GM12873 (cell line): ENCODE results near the gene HAAO.

Source experiments
- TF ChIP-seq, protein P1 (sequence below): IDR thresholded peaks from 2 replicates; pipeline ENCODE4 v1.5.1; 2012; ENCODE audit warnings: low read depth, mild to moderate bottlenecking, moderate library complexity, low read length, control low read depth; ENCODE audit not compliant: insufficient read depth; ENCODE audit errors: missing control alignments

The HAAO gene

DNA sequence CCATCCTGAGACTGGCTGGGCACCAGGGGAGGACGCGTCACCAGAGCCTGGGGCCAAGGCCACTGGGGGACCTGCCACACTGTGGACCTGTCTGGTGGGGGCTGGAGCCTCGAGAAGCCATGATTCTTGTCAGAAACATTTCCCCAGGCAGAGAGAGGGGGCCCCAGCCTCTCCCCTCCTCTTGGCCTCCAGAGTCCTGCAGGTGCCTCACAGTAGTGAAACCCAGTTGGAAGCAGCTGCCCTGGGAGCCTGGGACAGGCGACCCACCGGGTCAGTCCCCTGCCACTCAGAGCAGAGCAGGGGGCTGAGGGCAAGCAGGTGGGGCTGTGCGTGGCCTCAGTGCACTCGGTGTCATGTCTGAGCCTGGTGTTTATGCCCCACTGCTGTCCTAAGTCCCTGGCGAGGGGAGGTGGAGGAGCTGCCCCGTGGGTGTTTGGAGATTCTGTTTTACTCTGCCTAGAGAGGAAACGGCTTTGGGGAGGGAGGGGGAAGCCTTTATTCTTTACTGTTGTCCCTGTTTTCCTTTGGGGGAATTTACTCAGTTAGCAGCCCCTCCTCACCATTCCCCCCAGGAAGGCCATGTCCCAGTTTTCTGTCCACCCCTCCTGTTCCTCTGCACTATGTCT is 36.1 kb downstream of the HAAO start:
- TF ChIP-seq, protein P1, sequence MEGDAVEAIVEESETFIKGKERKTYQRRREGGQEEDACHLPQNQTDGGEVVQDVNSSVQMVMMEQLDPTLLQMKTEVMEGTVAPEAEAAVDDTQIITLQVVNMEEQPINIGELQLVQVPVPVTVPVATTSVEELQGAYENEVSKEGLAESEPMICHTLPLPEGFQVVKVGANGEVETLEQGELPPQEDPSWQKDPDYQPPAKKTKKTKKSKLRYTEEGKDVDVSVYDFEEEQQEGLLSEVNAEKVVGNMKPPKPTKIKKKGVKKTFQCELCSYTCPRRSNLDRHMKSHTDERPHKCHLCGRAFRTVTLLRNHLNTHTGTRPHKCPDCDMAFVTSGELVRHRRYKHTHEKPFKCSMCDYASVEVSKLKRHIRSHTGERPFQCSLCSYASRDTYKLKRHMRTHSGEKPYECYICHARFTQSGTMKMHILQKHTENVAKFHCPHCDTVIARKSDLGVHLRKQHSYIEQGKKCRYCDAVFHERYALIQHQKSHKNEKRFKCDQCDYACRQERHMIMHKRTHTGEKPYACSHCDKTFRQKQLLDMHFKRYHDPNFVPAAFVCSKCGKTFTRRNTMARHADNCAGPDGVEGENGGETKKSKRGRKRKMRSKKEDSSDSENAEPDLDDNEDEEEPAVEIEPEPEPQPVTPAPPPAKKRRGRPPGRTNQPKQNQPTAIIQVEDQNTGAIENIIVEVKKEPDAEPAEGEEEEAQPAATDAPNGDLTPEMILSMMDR: no peak

- TF ChIP-seq, protein P1: no peak
These were observed 37.0 kb downstream of the HAAO start for GRCh38 chr2:42755191-42755880.

DNA sequence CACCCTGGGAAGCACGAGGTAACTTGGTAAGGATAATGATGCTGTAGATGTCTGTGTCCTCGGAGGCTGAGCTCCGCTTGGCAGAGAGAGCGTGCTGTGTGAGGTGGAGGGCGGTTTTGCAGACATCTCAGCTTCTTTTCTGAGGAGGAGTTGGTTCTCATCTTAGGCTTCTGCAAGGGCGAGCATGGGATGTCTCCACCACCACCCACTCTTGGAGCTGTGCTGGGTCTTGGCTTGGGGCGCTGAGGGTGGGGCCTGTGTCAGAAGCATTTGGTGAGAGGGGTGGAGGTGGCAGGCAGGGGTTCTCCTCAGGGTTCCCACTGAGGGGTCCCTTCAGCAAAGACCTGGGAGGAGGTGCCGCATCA is 37.6 kb downstream of the HAAO start:
- TF ChIP-seq, protein P1: no peak

- TF ChIP-seq, protein P1: no peak
These were observed 38.2 kb downstream of the HAAO start for GRCh38 chr2:42754021-42754775.

- TF ChIP-seq, protein P1: no peak
These were observed 39.3 kb downstream of the HAAO start for GRCh38 chr2:42752816-42753813.

GRCh38 chr2:42752314-42752713 is 40.1 kb downstream of the HAAO start:
- TF ChIP-seq, protein P1: no peak
